Right ventricle myocardium superior (tissue), 1 donor: Measurements from ENCODE around the gene MUC13. TPM values are rescaled to one million over a fixed set of nuclear protein-coding genes. Genes with fewer than 3 reads are reported as not detected.

Experiments
- ATAC-seq: fragments of 200-7000 bp; cut with Tn5 transposase; one replicate; pipeline ENCODE4 v1.9.1; 2020; ENCODE audit warnings: mild to moderate bottlenecking; ENCODE audit not compliant: poor library complexity
- DNase-seq: peaks from one replicate; pipeline ENCODE4 v3.0.0-alpha.2; 2020
- intact Hi-C: fragments of 100-400 bp; cut with DNase I; formaldehyde crosslinking; loops from one replicate; pipeline ENCODE4 v1.11.2; 2022
- total RNA-seq: library from RNA; stranded (reverse); fragmentation: NEBNext Ultra II Directional; extraction: Animal tissue kit (Norgen Biotek cat#: 25700); gene quantifications from one replicate; pipeline ENCODE4 v1.2.1, GENCODE V29; 2021
- donor health status: DM: no; HTN: yes; CAD: no; lungs with severe emphysema.

The MUC13 gene
- total RNA-seq, 1 donor from 2014 or later = not detected

DNA sequence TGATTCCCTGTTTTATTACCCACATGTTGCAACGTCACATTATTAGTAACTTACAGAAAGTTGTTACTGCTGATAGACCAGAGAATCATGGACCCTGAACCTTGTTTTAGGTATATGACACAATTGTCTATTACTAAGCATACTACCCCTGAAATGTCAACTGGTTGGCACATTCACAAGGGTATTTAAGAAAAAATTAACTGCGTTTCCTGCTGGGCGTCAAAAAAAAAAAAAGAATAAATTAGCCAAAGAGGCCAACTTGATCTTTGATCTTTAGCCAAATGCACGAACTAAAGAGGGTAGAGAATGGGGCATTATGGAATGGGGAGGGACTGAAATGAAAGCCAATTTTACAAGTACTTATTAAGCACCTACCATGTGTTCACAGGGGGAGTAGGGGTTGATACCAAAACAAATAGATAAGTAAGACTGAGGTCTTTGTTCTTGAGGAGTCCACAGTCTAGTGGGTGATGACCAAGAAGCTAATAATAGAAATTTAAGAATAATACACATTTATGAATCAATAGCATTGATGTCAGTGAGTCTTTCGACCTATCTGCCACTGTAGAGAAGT lies 17.8 kb upstream of the MUC13 start:
- no peak for ATAC-seq
- intact Hi-C loops = no loop called here
- DNase-seq = no peak

DNA sequence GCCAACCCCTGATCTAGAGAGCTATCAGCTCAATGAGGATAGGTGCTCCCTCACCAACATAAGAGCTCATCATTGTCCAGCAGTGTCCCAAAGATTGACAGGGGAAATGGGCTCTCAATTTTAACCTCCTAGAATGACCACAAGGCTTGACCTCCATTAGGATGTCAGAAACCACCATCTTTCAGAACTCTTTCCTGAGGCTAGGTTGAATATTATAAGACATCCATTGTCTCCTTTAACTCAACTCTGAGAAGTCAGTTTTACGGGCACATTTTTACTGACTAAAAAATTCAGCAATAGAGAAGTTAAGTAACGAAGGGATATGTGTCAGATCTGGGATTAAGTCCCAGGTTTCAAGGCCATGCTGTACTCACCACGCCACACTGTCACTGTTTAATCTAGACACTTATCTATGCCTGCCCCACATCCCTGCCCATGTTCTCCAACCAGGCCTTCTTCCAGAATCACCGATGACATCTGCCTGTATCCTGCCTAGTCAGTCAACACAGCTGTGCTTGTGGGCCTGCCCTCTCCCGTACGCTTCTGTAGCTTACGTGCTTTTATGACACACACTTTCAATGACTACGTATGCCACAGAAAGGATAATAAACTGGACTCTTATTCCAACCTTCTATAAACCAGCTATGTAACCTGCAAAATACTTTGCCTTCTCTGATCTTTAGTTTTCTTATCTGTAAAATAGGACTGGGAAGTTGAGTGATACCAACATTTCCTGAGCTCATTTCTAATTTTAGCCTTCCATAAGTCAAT lies 17.1 kb upstream of the MUC13 start:
- ATAC-seq (peak; percentile 22), DNase-seq (no peak)

DNA sequence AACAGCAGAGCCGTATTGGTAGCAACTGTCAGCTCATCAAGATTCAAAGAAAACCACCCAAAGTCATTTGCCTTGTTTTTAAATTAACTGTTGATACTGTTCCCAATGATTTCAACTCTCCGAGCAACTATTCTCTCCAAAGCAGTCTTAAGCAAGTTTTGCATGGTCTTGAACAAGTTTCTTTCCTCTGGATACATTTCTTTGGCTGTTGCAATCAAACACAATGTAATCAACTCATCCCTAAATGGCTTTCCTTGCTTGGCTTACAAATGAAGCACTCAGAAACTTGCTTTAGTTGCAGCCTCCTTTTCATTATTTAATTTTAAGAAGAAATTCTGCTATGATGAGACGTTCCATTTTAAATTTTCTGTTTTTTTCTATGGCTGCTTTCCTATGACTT lies 15.5 kb upstream of the MUC13 start:
- intact Hi-C loops = no loop called here
- DNase-seq (no peak), ATAC-seq (no peak)

More for the DNA sequence above, 17.1 kb upstream of the MUC13 start:
- intact Hi-C loops = no loop called here

DNA sequence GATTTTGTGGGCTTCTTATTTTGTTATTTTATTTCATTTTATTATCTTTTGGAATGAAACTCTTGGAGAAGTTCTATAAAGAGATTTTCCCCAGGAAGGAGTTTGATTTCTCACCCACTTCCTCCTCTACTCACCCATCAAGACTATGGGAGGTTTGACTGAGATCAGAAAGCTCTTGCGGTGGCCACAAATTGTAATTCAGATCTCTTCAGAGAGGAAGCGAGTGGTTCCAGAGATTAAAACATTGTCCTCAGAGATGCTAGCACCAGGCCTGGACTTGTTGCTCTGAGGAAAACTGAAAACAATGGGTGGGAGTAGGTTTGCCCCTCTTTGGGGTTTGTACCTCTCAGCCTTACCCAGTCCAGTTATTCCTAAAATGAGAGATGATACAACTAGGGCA lies 8.1 kb upstream of the MUC13 start:
- DNase-seq = no peak
- intact Hi-C loops = no loop called here
- no peak for ATAC-seq

DNA sequence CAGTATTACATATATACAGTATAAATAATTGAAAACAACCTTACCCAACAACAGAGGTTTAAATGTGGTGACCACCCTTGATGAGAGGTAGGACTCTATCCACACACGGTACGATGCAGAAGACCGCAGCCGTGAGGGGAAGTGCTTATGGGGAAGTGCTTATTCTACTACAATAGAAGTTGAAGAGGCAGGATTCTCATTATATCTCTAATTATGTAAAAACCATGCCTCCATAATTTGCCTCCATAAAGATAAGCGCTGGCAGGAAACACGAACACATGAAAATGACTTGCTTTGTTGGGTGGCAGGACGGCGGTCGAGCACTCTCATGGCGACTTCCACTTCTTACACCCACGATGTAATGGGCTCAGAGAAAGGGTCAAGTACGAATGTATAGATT lies 7.2 kb upstream of the MUC13 start:
- ATAC-seq (no peak), DNase-seq (no peak)
- intact Hi-C loops = no loop called here

DNA sequence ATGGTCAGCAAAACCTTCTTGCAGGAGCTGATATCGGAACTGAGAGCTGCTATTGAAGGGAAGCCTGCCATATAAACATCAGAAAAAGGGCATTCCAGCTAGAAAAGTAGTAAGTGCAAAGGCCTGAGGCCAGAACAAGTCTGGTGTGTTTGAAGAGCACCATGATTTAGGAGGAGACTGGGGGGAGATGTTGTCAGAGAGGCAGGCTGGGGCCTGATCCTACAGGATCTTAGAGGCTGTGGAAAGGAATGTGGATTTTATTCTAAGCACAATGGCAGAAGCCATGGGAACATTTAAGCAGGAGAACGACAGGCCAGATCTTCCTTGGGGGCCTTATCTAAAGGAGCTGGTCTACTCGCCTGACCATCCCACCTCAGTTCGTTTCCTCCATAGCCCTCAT lies 5.1 kb upstream of the MUC13 start:
- DNase-seq (no peak), ATAC-seq (no peak)
- intact Hi-C loops = no loop called here

DNA sequence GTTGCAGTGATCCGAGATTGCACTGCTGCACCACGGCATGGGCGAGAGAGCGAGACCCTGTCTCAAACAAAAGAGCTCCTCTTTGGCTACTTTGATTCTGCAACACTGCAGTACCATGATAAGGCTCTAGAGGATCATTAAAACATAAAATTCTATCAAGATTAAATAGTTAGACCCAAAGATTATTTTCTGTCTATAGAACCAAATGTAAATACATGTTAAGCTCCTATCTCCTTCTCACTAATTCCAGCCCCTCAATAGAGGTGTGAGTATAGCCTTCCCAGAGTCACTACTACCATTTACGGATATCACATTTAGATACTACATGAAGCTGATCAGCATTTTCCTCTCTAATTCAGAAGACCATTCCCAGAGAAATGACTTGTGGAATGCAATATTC lies 4.3 kb upstream of the MUC13 start:
- intact Hi-C loops = no loop called here

DNA sequence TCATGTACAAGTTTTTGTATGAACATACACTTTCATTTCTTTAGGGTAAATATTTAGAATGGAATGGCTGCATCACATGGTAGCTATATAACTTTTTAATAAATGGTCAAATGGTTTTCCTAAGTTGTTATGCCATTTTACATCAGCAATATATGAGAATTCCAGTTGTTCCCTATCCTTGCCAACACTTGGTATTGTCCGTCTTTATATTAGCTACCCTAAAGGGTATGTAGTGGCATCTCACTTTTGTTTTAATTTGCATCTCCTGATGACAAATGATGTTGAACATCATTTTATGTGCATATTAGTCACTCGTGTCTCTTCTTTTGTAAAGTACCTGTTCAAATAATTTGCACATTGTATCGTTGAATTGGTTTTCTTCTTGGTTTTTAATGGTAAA lies 2.5 kb upstream of the MUC13 start:
- intact Hi-C loops = no loop called here
- ATAC-seq = no peak
- DNase-seq = no peak

More for the DNA sequence above, 4.3 kb upstream of the MUC13 start:
- DNase-seq (no peak), ATAC-seq (no peak)

DNA sequence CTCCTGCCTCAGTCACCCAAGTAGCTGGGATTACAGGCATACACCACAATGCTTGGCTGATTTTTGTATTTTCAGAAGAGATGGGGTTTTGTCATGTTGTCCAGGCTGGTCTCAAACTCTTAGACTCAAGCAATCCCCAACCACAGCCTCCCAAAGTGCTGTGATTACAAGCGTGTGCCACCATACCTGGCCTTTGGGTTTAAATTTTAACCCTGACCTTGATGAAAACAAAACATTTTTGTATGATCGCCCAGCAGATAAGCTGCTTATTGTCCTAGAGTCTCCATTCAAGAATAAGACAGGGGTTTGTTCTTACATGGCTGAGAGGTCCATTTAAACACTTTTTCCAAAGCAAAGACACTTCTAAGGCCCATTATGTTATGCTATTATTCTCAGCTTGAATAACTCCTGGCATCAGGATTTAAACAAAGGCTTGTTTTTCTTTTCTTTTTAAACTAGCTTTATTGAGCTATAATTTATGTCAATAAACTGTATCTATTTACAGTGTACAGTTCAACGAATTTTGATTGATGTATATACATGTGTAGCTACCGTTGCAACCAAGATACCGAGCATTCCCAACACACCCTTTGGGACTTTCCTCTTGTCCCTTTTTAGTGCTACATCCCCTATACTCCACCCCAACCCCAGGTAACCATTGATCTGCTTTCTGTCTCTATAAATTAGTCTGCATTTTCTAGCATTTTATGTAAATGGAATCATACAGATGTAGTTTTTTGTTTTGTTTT lies 1.4 kb upstream of the MUC13 start:
- intact Hi-C loops = no loop called here
- DNase-seq = no peak
- no peak for ATAC-seq

DNA sequence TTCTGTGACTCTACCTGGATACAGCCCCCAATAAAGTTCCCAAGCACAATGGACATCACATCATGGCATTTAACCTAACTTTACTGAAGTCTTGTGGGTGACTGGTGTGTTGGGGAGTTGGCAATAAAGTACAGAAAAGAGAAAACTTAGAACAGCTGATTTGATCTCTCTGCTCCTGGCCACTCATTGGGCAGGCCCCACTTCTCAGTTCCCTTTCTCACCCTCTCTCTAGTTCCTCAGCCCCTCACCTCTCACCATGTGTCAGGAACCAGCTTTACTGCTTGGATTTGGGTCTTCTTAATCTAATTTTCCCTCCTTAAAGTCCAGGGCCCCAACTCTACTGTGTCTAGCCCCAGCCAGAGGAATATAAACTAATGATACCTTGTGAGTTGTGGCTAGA lies 713 bp upstream of the MUC13 start:
- ATAC-seq (no peak), DNase-seq (no peak)
- intact Hi-C loops = no loop called here

DNA sequence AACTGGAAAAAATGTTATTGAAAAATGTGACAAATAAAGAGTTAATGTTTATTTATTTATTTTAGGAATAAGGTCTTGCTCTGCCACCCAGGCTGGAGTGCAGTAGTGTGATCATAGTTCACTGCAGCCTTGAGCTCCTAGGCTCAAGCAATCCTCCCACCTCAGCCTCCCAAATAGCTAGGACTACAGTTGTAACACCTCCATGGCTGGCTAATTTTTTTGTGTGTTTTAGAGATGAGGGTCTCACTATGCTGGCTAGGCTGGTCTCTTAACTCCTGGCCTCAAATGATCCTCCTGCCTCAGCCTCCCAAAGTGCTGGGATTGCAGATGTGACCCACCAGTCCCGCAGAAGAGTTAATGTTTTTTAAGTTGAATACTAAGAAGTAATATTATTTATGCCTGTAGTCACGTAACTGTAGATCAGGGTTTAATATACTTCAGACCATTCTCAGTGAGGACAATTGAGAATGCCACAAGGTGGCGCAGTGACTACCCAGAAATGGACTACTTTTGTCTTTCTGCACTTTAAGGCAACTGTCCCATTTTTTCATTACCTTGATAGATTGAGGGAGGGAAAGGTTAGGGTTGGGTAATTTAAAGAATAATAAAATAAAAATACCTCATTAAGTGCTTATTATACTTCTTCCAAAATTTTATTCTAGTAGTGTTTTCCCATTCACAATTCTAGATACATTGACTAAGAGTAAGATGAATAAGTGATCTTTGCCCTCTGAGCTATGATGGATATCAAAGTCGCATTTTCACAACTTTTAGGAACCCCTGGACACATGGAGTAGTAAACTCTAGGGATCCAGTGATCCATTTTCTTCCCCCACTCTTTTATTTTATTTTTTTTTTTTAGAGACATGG lies 6.0 kb downstream of the MUC13 start:
- intact Hi-C loops = loop anchor here (5.0 kb wide), 1 partner anchor 239 kb away; no protein-coding TSS in a partner anchor
- ATAC-seq (peak; percentile 80), DNase-seq (peak; percentile 61)

DNA sequence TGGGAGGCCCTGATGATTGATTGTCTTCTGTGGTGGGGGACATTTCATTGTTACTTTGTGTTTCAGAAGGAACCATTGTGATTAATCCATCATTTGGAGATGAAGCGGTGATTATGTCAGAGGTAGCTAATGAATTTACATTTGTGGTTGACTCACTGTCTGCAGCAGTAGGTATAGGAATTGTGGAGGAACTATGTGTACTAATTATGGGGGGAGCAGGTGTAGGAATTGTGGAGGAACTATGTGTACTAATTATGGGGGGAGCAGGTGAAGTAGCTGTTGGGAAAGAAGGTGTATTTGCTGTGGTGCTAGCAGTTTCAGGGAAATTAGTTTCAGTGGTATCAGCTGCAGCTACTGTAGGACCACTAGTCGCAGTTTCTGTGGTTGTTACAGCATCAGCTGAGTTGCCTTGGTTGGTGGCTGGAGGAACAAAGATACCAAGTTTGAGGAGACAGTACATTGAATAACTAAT lies 6.9 kb downstream of the MUC13 start:
- intact Hi-C loops = loop anchor here (5.0 kb wide), 1 partner anchor 240 kb away; no protein-coding TSS in a partner anchor
- DNase-seq (no peak), ATAC-seq (no peak)

DNA sequence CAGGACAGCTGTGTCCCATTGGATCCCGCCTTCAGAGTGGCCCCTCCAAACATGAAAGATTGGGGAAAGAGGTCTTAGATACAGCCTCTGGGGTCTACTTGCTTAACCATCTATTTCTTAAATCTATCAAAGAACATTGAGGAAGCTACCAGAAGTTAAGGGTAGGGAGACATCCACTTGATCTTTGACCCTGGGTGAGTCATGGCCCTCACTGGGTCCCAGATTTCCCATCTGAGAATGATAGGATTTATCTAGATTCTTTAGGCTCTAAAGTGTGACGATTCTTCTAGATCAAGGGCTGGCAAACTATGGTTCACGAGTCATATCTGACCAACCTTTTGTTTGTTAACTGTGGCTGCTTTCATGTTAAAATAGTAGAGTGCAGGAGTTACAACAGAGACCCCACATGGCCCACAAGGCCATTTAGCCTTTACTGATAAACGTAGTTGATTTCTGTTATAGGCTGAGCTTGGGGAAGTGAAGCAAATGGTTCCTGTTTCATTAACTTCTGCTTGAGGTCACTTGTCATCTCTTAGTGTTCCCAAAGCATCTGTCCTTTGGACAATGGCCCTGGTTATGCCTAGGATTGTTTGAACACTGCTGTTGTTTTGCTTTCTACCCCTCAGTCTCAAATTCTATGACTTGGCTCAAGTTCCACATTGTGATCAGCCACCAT lies 8.0 kb downstream of the MUC13 start:
- intact Hi-C loops = loop anchor here (5.0 kb wide), 1 partner anchor 241 kb away; no protein-coding TSS in a partner anchor
- DNase-seq = no peak
- peak; percentile 37 for ATAC-seq

DNA sequence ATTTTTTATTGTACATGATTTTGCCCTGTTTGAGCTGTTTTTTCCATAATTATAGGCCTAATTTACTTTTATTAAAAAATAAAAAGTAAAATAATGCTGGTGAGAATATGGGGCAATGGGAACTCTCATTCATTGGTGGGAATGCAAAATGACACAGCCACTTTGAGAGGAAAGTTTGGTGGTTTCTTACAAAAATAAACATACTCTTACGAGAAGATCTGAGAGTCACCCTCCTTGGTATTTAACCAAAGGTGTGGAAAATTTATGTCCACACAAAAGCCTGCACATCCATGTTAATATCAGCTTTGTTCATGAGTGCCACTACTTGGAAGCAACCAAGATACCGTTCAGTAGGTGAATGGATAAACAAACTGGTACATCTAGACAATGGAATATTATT lies 9.8 kb downstream of the MUC13 start:
- intact Hi-C loops = loop anchor here (5.0 kb wide), 1 partner anchor 243 kb away; no protein-coding TSS in a partner anchor
- ATAC-seq (no peak), DNase-seq (no peak)

DNA sequence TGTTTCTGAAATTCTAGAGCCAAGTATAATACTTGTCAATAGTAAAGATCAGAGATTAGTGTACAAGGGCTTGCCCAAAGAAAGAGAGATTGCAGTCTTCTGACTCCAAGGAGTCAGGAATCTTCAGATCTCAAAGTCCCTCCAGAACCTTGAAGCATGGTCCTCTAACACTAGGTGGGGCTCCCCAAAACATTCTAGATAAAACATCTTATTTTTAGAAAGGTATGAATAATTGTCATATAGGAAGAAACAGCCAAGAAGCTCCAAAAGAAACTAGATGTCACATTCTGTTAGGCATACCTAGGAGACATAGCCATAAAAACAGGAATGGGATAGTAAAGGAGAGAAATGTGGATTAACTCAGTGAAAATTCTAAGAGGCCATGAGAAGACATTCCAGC lies 10.7 kb downstream of the MUC13 start:
- no peak for ATAC-seq
- intact Hi-C loops = no loop called here

DNA sequence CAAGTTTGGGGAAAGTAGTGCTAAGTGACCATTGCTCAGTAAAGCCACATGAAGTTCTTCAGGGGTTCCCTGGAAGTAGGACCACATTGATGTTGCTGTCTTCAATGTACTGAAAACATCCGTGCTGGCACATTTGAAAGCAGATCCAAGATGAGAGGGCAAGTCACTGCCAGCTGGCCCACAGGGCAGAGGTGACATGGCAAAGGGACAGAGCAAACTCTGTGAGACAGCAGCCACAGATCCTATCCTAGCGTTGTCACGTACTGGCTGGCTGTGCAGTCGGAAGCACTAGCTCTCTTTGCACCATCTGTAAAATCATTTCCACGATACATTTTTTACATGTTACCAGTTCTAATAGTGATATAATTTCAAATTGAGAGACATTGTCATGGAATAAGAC lies 13.8 kb downstream of the MUC13 start:
- peak; percentile 74 for ATAC-seq
- DNase-seq = peak; percentile 50
- intact Hi-C loops = no loop called here

More for the DNA sequence above, 10.7 kb downstream of the MUC13 start:
- DNase-seq = no peak

DNA sequence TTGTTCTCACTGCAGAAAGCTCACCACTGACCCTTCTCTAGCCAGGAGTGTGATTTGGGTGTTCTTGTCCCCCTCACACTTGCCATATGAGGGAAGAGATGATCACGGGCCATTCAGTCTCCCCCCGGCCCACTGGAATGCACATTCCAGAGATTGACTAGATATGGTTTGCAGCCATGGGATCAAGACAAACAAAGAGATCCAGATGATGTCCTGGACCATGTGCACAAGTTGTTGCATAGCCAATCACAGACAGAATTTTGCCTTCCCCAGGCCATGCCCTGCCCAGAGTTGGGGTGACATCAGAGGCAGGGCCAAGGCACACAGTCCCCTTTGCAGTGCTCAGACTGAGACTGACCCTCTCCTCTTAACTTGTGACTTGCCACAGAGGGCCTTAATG lies 14.8 kb downstream of the MUC13 start:
- ATAC-seq (no peak), DNase-seq (no peak)
- intact Hi-C loops = no loop called here

DNA sequence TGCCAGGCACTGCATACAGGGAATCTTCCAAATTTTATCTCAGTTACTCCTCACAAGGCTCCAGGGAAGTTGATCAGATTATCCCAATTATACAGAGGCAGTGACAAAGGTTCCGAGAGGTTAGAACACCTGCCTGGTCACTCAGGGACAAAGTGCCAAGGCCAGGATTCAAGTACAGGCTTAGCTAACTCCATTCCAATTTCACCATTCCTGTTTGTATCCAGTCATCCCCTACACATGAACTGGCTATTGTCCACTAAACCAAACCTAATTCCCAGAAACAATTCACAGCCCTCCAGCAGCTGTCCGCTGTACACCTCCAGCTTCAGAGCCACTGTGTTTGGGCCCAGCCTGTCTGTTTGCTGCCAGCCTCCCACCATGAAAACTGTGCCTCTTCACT lies 16.0 kb downstream of the MUC13 start:
- ATAC-seq (no peak), DNase-seq (no peak)
- intact Hi-C loops = no loop called here
